GM23338 (cell line): ENCODE data around the gene TOM1L2. TPM values are rescaled to one million over a fixed set of nuclear protein-coding genes. Genes with fewer than 3 reads are reported as not detected.
A peak's percentile ranks its signal among the peaks of the same experiment; 100 is the strongest.

Experiments
- ATAC-seq: fragments of 200-7000 bp; cut with Tn5 transposase; 3 replicates; pipeline ENCODE4 v1.9.1; 2020
- DNase-seq: peaks from one replicate; pipeline ENCODE4 v3.0.0-alpha.2; 2015; ENCODE audit warnings: low spot score
- H2AFZ ChIP-seq: fragments of 200-600 bp; sonication (generic); 2 replicates; pipeline ENCODE4 v1.8.0; 2016; ENCODE audit warnings: antibody characterized with exemption, mild to moderate bottlenecking, moderate library complexity
- H3F3A ChIP-seq: fragments of 200-600 bp; sonication (generic); replicated peaks from 2 replicates; pipeline ENCODE4 v1.8.0; 2017; ENCODE audit warnings: antibody characterized with exemption, mixed run types, low read depth
- H3K27ac ChIP-seq: fragments of 200-600 bp; sonication (generic); 2 replicates; pipeline ENCODE4 v1.6.1; 2016; ENCODE audit warnings: low read depth
- H3K27me3 ChIP-seq: fragments of 200-600 bp; sonication (generic); 2 replicates; pipeline ENCODE4 v1.8.0; 2016; ENCODE audit warnings: mild to moderate bottlenecking, mixed run types, moderate library complexity; ENCODE audit not compliant: insufficient read depth
- H3K36me3 ChIP-seq: fragments of 200-600 bp; sonication (generic); 2 replicates; pipeline ENCODE4 v1.8.0; 2016; ENCODE audit warnings: mild to moderate bottlenecking; ENCODE audit not compliant: insufficient read depth
- H3K4me1 ChIP-seq: fragments of 200-600 bp; sonication (generic); 2 replicates; pipeline ENCODE4 v1.8.0; 2016; ENCODE audit warnings: mild to moderate bottlenecking, moderate library complexity; ENCODE audit not compliant: insufficient read depth
- H3K4me2 ChIP-seq: fragments of 200-600 bp; sonication (generic); 2 replicates; pipeline ENCODE4 v1.7.1; 2017; ENCODE audit warnings: mixed run types
- H3K4me3 ChIP-seq: fragments of 200-600 bp; sonication (generic); 2 replicates; pipeline ENCODE4 v1.6.1; 2016; ENCODE audit warnings: mixed run types
- H3K79me2 ChIP-seq: fragments of 200-600 bp; sonication (generic); replicated peaks from 2 replicates; pipeline ENCODE4 v1.8.0; 2017; ENCODE audit warnings: mild to moderate bottlenecking; ENCODE audit not compliant: insufficient read depth
- H3K9me2 ChIP-seq: fragments of 200-600 bp; sonication (generic); 2 replicates; pipeline ENCODE4 v1.8.0; 2017; ENCODE audit not compliant: insufficient read depth
- H4K20me1 ChIP-seq: fragments of 200-600 bp; sonication (generic); replicated peaks from 2 replicates; pipeline ENCODE4 v1.8.0; 2017; ENCODE audit warnings: mild to moderate bottlenecking; ENCODE audit not compliant: insufficient read depth
- H3K27ac Mint-ChIP-seq: 2 replicates; pipeline ENCODE4 v1.8.0; 2020; ENCODE audit warnings: inconsistent platforms, mild to moderate bottlenecking, moderate library complexity, mixed read lengths
- H3K27me3 Mint-ChIP-seq: 3 replicates; pipeline ENCODE4 v1.8.0; 2022; ENCODE audit warnings: low read depth, mild to moderate bottlenecking, moderate library complexity, mixed read lengths, inconsistent platforms; ENCODE audit not compliant: insufficient read depth, poor library complexity
- H3K36me3 Mint-ChIP-seq: 3 replicates; pipeline ENCODE4 v1.8.0; 2021; ENCODE audit warnings: low read depth, mild to moderate bottlenecking, inconsistent platforms, moderate library complexity, mixed read lengths
- H3K4me1 Mint-ChIP-seq: 3 replicates; pipeline ENCODE4 v1.8.0; 2020; ENCODE audit warnings: mild to moderate bottlenecking, inconsistent platforms, mixed read lengths
- H3K4me3 Mint-ChIP-seq: 3 replicates; pipeline ENCODE4 v1.8.0; 2021; ENCODE audit warnings: moderate library complexity, mild to moderate bottlenecking, inconsistent platforms, mixed read lengths
- H3K9me3 Mint-ChIP-seq: 3 replicates; pipeline ENCODE4 v1.8.0; 2020; ENCODE audit warnings: moderate library complexity, mild to moderate bottlenecking, inconsistent platforms, mixed read lengths
- POLR2AphosphoS5 ChIP-seq: IDR thresholded peaks from 2 replicates; pipeline ENCODE4 v1.6.1; 2016; ENCODE audit warnings: antibody characterized with exemption, low read depth
- ZNF462 ChIP-seq: fragments of 250-450 bp; sonication (Bioruptor Pico); IDR thresholded peaks from 2 replicates; pipeline ENCODE4 v1.5.0; 2020; ENCODE audit warnings: mild to moderate bottlenecking, moderate library complexity
- polyA plus RNA-seq: library from polyadenylated mRNA; unstranded; fragments of >200 nt; fragmentation: Nextera tagmentation; extraction: Ambion mirVana; gene quantifications from 2 replicates; pipeline ENCODE4 v1.2.1, GENCODE V29; 2016
- total RNA-seq: library from RNA; depleted of rRNA; stranded (reverse); fragments of >200 nt; shearing (Covaris generic); gene quantifications from 2 replicates; pipeline ENCODE4 v1.2.3, GENCODE V29; 2014
- TF ChIP-seq, protein P1 (sequence below): IDR thresholded peaks from one replicate; pipeline ENCODE4 v1.6.1; 2018; ENCODE audit warnings: antibody characterized with exemption; ENCODE audit not compliant: unreplicated experiment

The TOM1L2 gene
- total and polyA plus RNA-seq, 2 experiments from 2014 or later, result 3.3 TPM

DNA sequence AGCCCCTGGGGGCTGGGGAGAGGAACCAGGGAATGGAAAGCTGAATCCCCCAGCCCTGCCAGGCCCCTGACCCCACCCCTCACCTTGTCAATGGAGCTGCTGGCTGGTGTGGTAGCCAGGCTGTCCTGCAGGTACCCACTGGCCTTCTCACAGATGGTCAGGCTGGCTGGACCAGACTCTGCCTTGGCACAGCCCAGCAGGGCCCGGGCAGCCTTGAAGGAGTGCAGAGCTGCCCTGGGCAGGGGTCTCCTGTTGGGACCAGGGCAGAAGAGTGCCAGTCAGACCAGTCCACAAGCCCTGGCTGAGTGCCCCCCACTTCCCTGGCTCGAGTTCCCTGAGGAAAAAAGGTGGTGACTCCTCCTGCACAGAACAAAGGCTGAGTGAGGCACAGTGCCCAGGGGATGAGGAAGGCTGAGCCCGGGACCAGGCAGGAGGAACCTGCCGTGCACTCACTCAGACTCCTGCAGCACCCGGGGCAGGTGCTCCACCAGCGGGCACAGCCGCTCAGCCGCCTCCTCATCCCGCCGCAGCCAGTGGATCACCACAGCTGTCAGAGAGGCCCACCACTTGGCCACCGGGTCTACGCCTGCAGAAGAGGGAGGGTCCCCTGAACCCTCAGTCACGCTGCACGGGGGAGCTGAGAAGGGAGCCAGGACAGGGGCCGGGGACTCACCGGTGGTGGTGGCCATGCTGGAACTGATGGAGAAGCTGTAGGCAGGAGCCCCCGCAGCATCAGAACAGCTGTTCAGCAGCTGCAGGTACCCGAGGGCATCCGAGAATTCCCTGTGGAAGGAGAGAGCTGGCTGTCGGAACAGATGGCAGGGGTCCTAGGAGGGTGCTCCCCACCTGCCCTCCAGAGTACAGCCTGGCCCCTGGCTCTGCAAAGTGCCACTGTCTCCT is 157.8 kb downstream of the TOM1L2 start (continued):
- TF ChIP-seq, protein P1, sequence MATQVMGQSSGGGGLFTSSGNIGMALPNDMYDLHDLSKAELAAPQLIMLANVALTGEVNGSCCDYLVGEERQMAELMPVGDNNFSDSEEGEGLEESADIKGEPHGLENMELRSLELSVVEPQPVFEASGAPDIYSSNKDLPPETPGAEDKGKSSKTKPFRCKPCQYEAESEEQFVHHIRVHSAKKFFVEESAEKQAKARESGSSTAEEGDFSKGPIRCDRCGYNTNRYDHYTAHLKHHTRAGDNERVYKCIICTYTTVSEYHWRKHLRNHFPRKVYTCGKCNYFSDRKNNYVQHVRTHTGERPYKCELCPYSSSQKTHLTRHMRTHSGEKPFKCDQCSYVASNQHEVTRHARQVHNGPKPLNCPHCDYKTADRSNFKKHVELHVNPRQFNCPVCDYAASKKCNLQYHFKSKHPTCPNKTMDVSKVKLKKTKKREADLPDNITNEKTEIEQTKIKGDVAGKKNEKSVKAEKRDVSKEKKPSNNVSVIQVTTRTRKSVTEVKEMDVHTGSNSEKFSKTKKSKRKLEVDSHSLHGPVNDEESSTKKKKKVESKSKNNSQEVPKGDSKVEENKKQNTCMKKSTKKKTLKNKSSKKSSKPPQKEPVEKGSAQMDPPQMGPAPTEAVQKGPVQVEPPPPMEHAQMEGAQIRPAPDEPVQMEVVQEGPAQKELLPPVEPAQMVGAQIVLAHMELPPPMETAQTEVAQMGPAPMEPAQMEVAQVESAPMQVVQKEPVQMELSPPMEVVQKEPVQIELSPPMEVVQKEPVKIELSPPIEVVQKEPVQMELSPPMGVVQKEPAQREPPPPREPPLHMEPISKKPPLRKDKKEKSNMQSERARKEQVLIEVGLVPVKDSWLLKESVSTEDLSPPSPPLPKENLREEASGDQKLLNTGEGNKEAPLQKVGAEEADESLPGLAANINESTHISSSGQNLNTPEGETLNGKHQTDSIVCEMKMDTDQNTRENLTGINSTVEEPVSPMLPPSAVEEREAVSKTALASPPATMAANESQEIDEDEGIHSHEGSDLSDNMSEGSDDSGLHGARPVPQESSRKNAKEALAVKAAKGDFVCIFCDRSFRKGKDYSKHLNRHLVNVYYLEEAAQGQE, result no peak

GRCh38 chr17:17813725-17814095 is 158.5 kb downstream of the TOM1L2 start:
- no peaks in the 10 kb centered on the region for H3K9me2 ChIP-seq
- no peaks in the 10 kb centered on the region; the same call in 1 of the 2 replicates for H3K36me3 ChIP-seq
- peaks cover 25% of the 10 kb centered on the region for H3K27me3 Mint-ChIP-seq
- H3K4me1 ChIP-seq, result peaks cover 20% of the 10 kb centered on the region
- H3K4me3 Mint-ChIP-seq, result no peak overlapping the region
- ATAC-seq (no peak), DNase-seq (no peak)
- peaks cover 25% of the 10 kb centered on the region for H4K20me1 ChIP-seq
- H3K4me1 Mint-ChIP-seq, result peaks cover 24% of the 10 kb centered on the region
- no peak overlapping the region for H2AFZ ChIP-seq
- no peak overlapping the region for H3K27ac ChIP-seq
- peaks cover 19% of the 10 kb centered on the region for H3K27me3 ChIP-seq
- H3K4me3 ChIP-seq, result no peak overlapping the region
- H3K27ac Mint-ChIP-seq, result no peak overlapping the region
- 0 out of 2 replicates have a peak, but pooled peaks have one; percentile 14 for TF ChIP-seq POLR2AphosphoS5
- no peak for TF ChIP-seq ZNF462 (CRISPR knock-in tag)
- H3K79me2 ChIP-seq, result no peaks in the 10 kb centered on the region
- H3F3A ChIP-seq, result peaks cover 26% of the 10 kb centered on the region
- no peaks in the 10 kb centered on the region; the same call in 2 of the 3 replicates for H3K9me3 Mint-ChIP-seq
- H3K36me3 Mint-ChIP-seq, result peaks cover 47% of the 10 kb centered on the region
- H3K4me2 ChIP-seq, result no peak overlapping the region
